Bronchial epithelial cell (primary cell): ENCODE results near the gene C11orf24. TPM values are rescaled to one million over a fixed set of nuclear protein-coding genes. Genes with fewer than 3 reads are reported as not detected.

Source experiments
- DNase-seq: peaks from one replicate; pipeline ENCODE4 v3.0.0-alpha.2; 2010; ENCODE audit warnings: low read depth
- FAIRE-seq: peaks from 2 replicates; lab custom pipeline; 2011; peaks lifted over from hg19 to GRCh38; lab: Jason Lieb, UNC
- H3K27me3 ChIP-seq: 2 replicates; pipeline ENCODE4 v1.5.1; 2011; ENCODE audit warnings: low read length; ENCODE audit not compliant: control insufficient read depth, insufficient read depth
- H3K36me3 ChIP-seq: 2 replicates; pipeline ENCODE4 v1.5.1; 2011; ENCODE audit warnings: low read length; ENCODE audit not compliant: control insufficient read depth, insufficient read depth
- H3K4me3 ChIP-seq: 2 replicates; pipeline ENCODE4 v1.5.1; 2011; ENCODE audit warnings: mild to moderate bottlenecking, low read depth, low read length, control low read depth
- CTCF ChIP-seq: IDR thresholded peaks from 2 replicates; pipeline ENCODE4 v1.5.1; 2011; ENCODE audit warnings: mild to moderate bottlenecking, moderate library complexity, low read length, control low read depth, inconsistent platforms; ENCODE audit not compliant: insufficient read depth, severe bottlenecking
- total RNA-seq: library from RNA; depleted of rRNA; stranded (reverse); fragments of >200 nt; gene quantifications from 2 replicates; pipeline ENCODE4 v1.2.1, GENCODE V29; 2014

Gene C11orf24
- total RNA-seq, 1 donor from 2014 or later, result 13.2 TPM

GRCh38 chr11:68213135-68213515 is 58.6 kb downstream of the C11orf24 start, which contains the start of gene KMT5B:
Gene KMT5B, minus strand, starts transcription at chr11:68213296. Its CDS starts 23,220 bp downstream, at chr11:68190076.
- H3K4me3 ChIP-seq, result peak within 1 kb of the TSS; percentile 90
- DNase-seq (no peak), FAIRE-seq (no peak)
- H3K27me3 ChIP-seq, result peaks cover 2% of the 10 kb centered on the region
- no peaks in the 10 kb centered on the region for H3K36me3 ChIP-seq
- TF ChIP-seq CTCF, result no peak

GRCh38 chr11:68212421-68213134 is 59.2 kb downstream of the C11orf24 start:
- peaks cover 2% of the 10 kb centered on the region for H3K27me3 ChIP-seq
- DNase-seq, result peak; percentile 21
- H3K4me3 ChIP-seq, result peak overlapping the region; percentile 90
- TF ChIP-seq CTCF, result no peak
- no peaks in the 10 kb centered on the region for H3K36me3 ChIP-seq
- FAIRE-seq, result no peak

- H3K4me3 ChIP-seq, result peak overlapping the region; percentile 90
- TF ChIP-seq CTCF, result no peak
- H3K36me3 ChIP-seq, result no peaks in the 10 kb centered on the region
- DNase-seq (peak; percentile 18), FAIRE-seq (no peak)
- H3K27me3 ChIP-seq, result peaks cover 2% of the 10 kb centered on the region
Observed at GRCh38 chr11:68211546-68211945, 60.2 kb downstream of the C11orf24 start.

Other genes with a start within 250 kb of the C11orf24 start
- gene NDUFS8, start 241.3 kb downstream of the C11orf24 start, total RNA-seq, result 84.0 and 127 TPM in 2 replicates
- 29.1 and 30.5 TPM in 2 replicates for gene TCIRG1, start 232.9 kb downstream of the C11orf24 start, total RNA-seq
- gene CHKA, start 150.6 kb downstream of the C11orf24 start, total RNA-seq, result 4.7 and 7.4 TPM in 2 replicates
- gene KMT5B, start 58.7 kb downstream of the C11orf24 start, total RNA-seq, result 35.8 and 44.8 TPM in 2 replicates
- gene LRP5, start 40.6 kb upstream of the C11orf24 start, total RNA-seq, result 17.0 and 21.6 TPM in 2 replicates
- 93.5 and 139 TPM in 2 replicates for gene PPP6R3, start 188.8 kb upstream of the C11orf24 start, total RNA-seq